ENCODE measurements around the gene HM13.
"Not testable (repeated sequence)": the region's sequence is repeated elsewhere in the genome, so short reads cannot be mapped to it uniquely, and the experiment has no call there.

Gene HM13, protein sequence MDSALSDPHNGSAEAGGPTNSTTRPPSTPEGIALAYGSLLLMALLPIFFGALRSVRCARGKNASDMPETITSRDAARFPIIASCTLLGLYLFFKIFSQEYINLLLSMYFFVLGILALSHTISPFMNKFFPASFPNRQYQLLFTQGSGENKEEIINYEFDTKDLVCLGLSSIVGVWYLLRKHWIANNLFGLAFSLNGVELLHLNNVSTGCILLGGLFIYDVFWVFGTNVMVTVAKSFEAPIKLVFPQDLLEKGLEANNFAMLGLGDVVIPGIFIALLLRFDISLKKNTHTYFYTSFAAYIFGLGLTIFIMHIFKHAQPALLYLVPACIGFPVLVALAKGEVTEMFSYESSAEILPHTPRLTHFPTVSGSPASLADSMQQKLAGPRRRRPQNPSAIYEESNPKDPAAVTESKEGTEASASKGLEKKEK

DNA sequence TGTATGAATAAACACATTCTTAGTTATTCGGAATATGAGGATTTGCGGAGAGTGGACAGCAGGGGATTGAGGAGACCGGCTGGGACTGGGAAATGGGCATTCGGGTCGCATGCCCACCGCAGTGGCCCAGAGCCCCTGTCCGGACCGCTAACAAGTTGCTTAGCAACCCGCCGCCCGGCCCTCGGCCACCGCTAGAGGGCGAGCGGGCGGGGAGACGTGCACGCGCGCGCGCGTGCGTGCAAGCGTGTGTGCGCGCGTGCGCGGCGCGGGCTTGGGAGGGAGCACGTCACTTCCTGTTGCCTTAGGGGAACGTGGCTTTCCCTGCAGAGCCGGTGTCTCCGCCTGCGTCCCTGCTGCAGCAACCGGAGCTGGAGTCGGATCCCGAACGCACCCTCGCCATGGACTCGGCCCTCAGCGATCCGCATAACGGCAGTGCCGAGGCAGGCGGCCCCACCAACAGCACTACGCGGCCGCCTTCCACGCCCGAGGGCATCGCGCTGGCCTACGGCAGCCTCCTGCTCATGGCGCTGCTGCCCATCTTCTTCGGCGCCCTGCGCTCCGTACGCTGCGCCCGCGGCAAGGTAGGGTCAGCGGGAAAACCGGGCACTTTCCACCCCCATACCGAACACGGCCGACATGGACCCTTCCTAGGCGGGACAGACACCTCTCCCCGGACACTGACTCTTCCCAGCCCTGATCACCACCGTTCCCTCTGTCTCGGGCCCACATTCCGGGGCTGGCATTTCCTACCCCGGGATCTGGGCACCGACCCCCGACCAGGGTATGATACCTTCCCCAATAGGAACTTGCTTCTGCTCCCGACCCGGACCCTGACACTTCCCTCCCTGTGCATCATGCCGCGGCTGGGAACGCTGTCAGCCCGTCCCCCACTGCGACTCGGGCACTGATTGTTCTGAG, at the start of gene HM13:
Gene HM13 (plus strand): TSS at position 289 of the 918 bp plus-strand sequence. CDS start 110 bp downstream, at position 399.
- peak; percentile 93 for DNase-seq

DNA sequence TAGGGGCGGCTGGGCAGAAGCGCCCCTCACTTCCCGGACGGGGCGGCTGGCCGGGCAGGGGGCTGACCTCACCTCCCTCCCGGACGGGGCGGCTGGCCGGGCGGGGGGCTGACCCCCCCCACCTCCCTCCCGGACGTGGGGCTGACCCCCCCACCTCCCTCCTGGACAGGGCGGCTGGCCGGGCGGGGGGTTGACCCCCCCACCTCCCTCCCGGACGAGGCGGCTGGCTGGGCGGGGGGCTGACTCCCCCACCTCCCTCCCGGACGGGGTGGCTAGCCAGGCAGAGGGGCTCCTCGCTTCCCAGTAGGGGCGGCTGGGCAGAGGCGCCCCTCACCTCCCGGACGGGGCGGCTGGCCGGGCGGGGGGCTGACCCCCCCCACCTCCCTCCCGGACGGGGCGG, 43.3 kb upstream of the HM13 start:
- not testable (repeated sequence) for DNase-seq

- DNase-seq = peak; percentile 43
Measured at GRCh38 chr20:31472395-31473330, 41.6 kb upstream of the HM13 start.

GRCh38 chr20:31473331-31474096, 40.7 kb upstream of the HM13 start:
- peak; percentile 35 for DNase-seq

GRCh38 chr20:31474097-31474436, 40.2 kb upstream of the HM13 start:
- DNase-seq = peak; percentile 35

- DNase-seq = no peak
Measured at GRCh38 chr20:31474758-31475427, 39.3 kb upstream of the HM13 start, which contains the start of the genes DEFB124 and REM1. DEFB124 (minus strand) TSS chr20:31475127; CDS start chr20:31473013, 2,114 bp downstream. REM1 (plus strand) TSS chr20:31475288; CDS start chr20:31476446, 1,158 bp downstream.

GRCh38 chr20:31475472-31476293, 38.6 kb upstream of the HM13 start:
- DNase-seq = no peak

DNA sequence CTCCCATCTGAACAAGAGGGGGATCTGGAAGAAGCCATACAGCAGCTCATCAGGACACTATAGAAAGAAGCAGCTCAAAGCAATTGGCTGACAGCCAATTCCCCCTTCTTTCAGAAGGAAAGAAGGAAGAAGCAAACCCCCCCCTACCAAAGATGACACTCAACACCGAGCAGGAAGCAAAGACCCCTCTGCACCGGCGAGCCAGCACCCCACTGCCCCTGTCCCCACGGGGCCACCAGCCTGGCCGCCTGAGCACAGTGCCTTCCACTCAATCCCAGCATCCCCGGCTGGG, 38.0 kb upstream of the HM13 start:
- DNase-seq = no peak

- DNase-seq = no peak
Measured at GRCh38 chr20:31476643-31477215, 37.5 kb upstream of the HM13 start.

- DNase-seq = no peak
Measured at GRCh38 chr20:31484001-31484400, 30.2 kb upstream of the HM13 start.

GRCh38 chr20:31485450-31486339, 28.5 kb upstream of the HM13 start:
- DNase-seq = peak; percentile 80

GRCh38 chr20:31488115-31488514, 26.1 kb upstream of the HM13 start:
- no peak for DNase-seq

DNA sequence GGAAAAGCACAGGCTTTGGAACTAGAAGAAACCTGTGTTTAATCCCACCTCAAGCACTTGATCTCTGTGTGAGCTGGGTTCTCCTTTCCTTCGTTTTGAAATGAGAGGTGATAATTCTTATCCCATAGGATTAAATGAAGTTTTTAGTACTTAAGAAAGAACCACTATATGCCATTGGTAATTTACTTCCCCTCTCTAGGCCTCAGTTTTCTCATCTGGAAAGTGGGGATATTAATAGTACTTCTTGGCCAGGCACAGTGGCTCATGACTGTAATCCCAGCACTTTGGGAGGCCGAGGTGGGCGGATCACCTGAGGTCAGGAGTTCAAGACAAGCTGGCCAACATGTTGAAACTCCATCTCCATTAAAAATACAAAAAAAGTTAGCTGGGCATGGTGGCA, 25.1 kb upstream of the HM13 start:
- DNase-seq = no peak

DNA sequence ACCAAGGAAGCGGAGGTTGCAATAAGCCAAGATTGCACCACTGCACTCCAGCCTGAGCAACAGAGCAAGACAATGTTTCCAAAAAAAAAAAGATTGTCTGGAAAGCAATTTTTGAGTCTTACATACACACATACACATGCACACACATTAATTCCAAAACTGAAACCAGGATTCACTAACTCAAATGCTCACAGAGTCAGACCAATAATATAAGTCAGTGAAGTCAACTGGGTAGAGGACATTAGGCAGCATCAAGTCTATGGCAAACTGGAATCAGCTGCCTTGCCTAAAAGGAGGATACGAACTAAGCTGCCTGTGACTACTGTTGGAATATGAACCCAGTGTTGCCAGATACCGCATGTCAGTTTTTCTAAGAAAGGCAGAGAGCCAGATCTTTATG, 23.5 kb upstream of the HM13 start:
- DNase-seq = no peak

GRCh38 chr20:31494131-31494530, 20.1 kb upstream of the HM13 start:
- DNase-seq = peak; percentile 68

DNA sequence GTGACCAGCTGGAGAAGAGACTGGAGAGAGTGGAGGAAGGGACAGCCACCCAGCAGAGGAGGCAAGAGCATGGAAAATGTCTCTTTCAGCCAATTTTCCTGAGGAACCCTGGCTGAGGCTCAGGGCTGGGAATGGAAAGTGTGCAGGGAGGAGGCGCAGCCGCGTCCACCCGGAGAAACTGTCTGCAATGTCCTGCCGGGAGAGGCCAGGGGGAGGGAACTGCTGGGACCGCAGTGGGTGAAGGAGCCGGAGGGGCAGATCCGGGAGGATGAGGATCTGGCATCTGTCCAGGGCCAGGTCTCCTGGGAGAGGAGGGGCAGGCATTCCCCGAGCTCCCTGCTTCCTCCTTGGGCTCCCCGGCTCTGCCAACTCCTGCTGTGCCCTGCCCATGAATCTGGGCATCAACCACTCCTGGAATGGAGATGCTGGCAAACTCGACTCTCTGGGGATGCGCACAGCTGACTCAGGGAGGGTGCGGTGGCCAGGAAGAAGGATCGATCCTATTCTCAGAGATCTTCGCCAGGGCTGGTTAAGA, 17.4 kb upstream of the HM13 start:
- DNase-seq = no peak

GRCh38 chr20:31497838-31498540, 16.3 kb upstream of the HM13 start:
- peak; percentile 66 for DNase-seq

DNA sequence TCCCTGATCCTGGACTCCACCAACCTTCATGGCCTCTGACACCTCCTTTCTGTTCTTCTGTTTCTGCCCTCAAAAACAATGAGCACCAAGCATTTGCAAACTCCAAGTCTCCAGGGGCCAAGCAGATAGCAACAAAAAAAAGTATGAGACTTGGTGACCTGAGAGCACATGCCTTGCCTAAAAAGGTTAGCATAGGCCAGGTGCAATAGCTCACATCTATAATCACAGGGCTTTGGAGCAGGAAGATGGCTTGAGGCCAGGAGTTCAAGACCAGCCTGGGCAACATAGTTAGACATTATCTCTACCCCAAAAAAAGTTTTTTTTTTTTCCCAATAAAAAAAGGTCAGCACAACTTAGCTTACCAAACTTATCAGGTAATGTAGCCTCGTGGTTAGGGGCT, 13.7 kb upstream of the HM13 start:
- no peak for DNase-seq

Data from OCI-M1 (cell line).